OCI-LY1 (cell line): ENCODE data around the gene FIG4.

Experiments used
- EZH2 ChIP-seq: fragments of 200-600 bp; sonication (generic), shearing (Covaris generic); IDR thresholded peaks from 2 replicates; pipeline ENCODE4 v1.8.0; 2017; ENCODE audit warnings: borderline replicate concordance, mixed run types, mild to moderate bottlenecking, antibody characterized with exemption, low read length, moderate library complexity, mixed read lengths
- TF ChIP-seq, protein P1 (sequence below): fragments of 200-600 bp; sonication (generic), shearing (Covaris generic); IDR thresholded peaks from 2 replicates; pipeline ENCODE4 v1.5.1; 2017; ENCODE audit warnings: mild to moderate bottlenecking, antibody characterized with exemption, low read length, moderate library complexity, mixed read lengths

- no peak for TF ChIP-seq EZH2
- TF ChIP-seq, protein P1, sequence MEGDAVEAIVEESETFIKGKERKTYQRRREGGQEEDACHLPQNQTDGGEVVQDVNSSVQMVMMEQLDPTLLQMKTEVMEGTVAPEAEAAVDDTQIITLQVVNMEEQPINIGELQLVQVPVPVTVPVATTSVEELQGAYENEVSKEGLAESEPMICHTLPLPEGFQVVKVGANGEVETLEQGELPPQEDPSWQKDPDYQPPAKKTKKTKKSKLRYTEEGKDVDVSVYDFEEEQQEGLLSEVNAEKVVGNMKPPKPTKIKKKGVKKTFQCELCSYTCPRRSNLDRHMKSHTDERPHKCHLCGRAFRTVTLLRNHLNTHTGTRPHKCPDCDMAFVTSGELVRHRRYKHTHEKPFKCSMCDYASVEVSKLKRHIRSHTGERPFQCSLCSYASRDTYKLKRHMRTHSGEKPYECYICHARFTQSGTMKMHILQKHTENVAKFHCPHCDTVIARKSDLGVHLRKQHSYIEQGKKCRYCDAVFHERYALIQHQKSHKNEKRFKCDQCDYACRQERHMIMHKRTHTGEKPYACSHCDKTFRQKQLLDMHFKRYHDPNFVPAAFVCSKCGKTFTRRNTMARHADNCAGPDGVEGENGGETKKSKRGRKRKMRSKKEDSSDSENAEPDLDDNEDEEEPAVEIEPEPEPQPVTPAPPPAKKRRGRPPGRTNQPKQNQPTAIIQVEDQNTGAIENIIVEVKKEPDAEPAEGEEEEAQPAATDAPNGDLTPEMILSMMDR: no peak
Observed at GRCh38 chr6:109768485-109768884, 77.4 kb downstream of the FIG4 start.
